ENCODE measurements around the gene PNMA6A. TPM values are rescaled to one million over a fixed set of nuclear protein-coding genes. Genes with fewer than 3 reads are reported as not detected.
"Not testable (repeated sequence)": the region's sequence is repeated elsewhere in the genome, so short reads cannot be mapped to it uniquely, and the experiment has no call there.

The PNMA6A gene
- total and polyA plus RNA-seq, 9 of the 15 experiments (the other 6 are each of a cell fraction or from before 2014, with no cell fraction given) = 0.10 to 6.9 (median 1.3) TPM

GRCh38 chrX:153073331-153073730, 1.1 kb downstream of the PNMA6A start:
- H3K79me2 ChIP-seq (ENCODE audit: control insufficient read depth, insufficient read depth, low read length); POLR2A ChIA-PET; H3K9me3 ChIP-seq (replicated peaks; ENCODE audit: control insufficient read depth, insufficient read depth, low read depth, low read length); intact Hi-C loops (cut with micrococcal nuclease); BruUV-seq (replicated peaks); FAIRE-seq; ATAC-seq; DNase-seq (ENCODE audit: extremely low read depth in 1 of 4, low spot score in 3 of 4); in situ Hi-C loops (cut with MboI); H3K27me3 ChIP-seq (ENCODE audit: control insufficient read depth in 2 of 2, insufficient read depth in 2 of 2, low read length in 2 of 2); H3K4me2 ChIP-seq (ENCODE audit: insufficient read depth, low read length); H2AFZ ChIP-seq (ENCODE audit: low read depth, low read length); CTCF ChIA-PET (ENCODE audit: low intra/inter-chr PET ratio); H3K9me1 ChIP-seq (ENCODE audit: control insufficient read depth, insufficient read depth, low read length); H3K4me3 ChIP-seq; H3K27ac ChIP-seq (ENCODE audit: extremely low read depth, low read depth, low read length); H4K20me1 ChIP-seq (replicated peaks; ENCODE audit: control insufficient read depth, insufficient read depth, low read length); H3K9ac ChIP-seq (ENCODE audit: insufficient read depth in 1 of 2, low read depth in 2 of 2, low read length in 2 of 2); H3K36me3 ChIP-seq (ENCODE audit: control insufficient read depth, insufficient read depth, low read length): not testable (repeated sequence)
- no CpG with 5 or more reads among the region's 29 CpGs for WGBS (ENCODE audit: insufficient coverage, low coverage, missing lambda C conversion rate)
- H3K4me1 ChIP-seq (replicated peaks in 1 of 2; ENCODE audit: control insufficient read depth in 2 of 2, insufficient read depth in 2 of 2, low read length in 2 of 2) = peaks cover 0 to 12% of the 10 kb centered on the region in 2 experiments; a peak in 2 of 5 replicates

GRCh38 chrX:153074262-153074899, 2.1 kb downstream of the PNMA6A start:
- no peak overlapping the region for H2AFZ ChIP-seq (ENCODE audit: low read depth, low read length)
- no peak overlapping the region for H3K4me2 ChIP-seq (ENCODE audit: insufficient read depth, low read length)
- no peaks in the 10 kb centered on the region for H3K36me3 ChIP-seq (ENCODE audit: control insufficient read depth, insufficient read depth, low read length)
- no peak overlapping the region for H3K4me3 ChIP-seq
- DNase-seq (ENCODE audit: extremely low read depth in 1 of 4, low spot score in 3 of 4) = no peak
- 45% methylated on average over 9 of the region's 24 CpGs for WGBS (ENCODE audit: insufficient coverage, low coverage, missing lambda C conversion rate)
- no peak overlapping the region for H3K27ac ChIP-seq (ENCODE audit: extremely low read depth, low read depth, low read length)
- no peak overlapping the region for H3K9ac ChIP-seq (ENCODE audit: insufficient read depth in 1 of 2, low read depth in 2 of 2, low read length in 2 of 2)
- no peak for TF ChIP-seq ZNF354B (CRISPR knock-in tag; IDR thresholded peaks at IDR 0.05)
- no peak for TF ChIP-seq HDAC6 (IDR thresholded peaks at IDR 0.05; ENCODE audit: low read depth, low read length)
- no peak for TF ChIP-seq E2F8 (IDR thresholded peaks at IDR 0.05; ENCODE audit: low read depth, partially characterized antibody)
- no peak for TF ChIP-seq CREB3L1 (IDR thresholded peaks at IDR 0.05; ENCODE audit: borderline replicate concordance, low read depth)
- no peak for TF ChIP-seq TFAP4 (CRISPR knock-in tag; IDR thresholded peaks at IDR 0.05; ENCODE audit: borderline replicate concordance)
- TF ChIP-seq CHD2 (IDR thresholded peaks at IDR 0.05; ENCODE audit: low read depth, low read length) = no peak
- no peak for TF ChIP-seq HDAC2 (IDR thresholded peaks at IDR 0.05)
- intact Hi-C loops (cut with micrococcal nuclease) (no loop called here), in situ Hi-C loops (cut with MboI) (no loop called here)
- ChIA-PET CTCF (ENCODE audit: low intra/inter-chr PET ratio) (interaction anchor here (0.6 kb wide), 1 partner anchor 247 kb away, joined by 4 read pairs; the partner anchor contains the start of gene PNMA6F), POLR2A (interaction anchor here (0.6 kb wide), 1 partner anchor 19 kb away, joined by 3 read pairs; no protein-coding TSS in a partner anchor)
- H3K4me1 ChIP-seq (replicated peaks in 1 of 2; ENCODE audit: control insufficient read depth in 2 of 2, insufficient read depth in 2 of 2, low read length in 2 of 2) = peaks cover 0 to 12% of the 10 kb centered on the region in 2 experiments; a peak in 2 of 5 replicates
- FAIRE-seq = no peak
- no peaks in the 10 kb centered on the region for H3K79me2 ChIP-seq (ENCODE audit: control insufficient read depth, insufficient read depth, low read length)
- no peaks in the 10 kb centered on the region for H4K20me1 ChIP-seq (replicated peaks; ENCODE audit: control insufficient read depth, insufficient read depth, low read length)
- H3K27me3 ChIP-seq (ENCODE audit: control insufficient read depth in 2 of 2, insufficient read depth in 2 of 2, low read length in 2 of 2) = no peaks in the 10 kb centered on the region
- no peak for ATAC-seq
- H3K9me3 ChIP-seq (replicated peaks; ENCODE audit: control insufficient read depth, insufficient read depth, low read depth, low read length) = no peaks in the 10 kb centered on the region
- no TSS peak for BruUV-seq (replicated peaks)
- no peaks in the 10 kb centered on the region for H3K9me1 ChIP-seq (ENCODE audit: control insufficient read depth, insufficient read depth, low read length)
